Right forelimb (tissue), 1 donor: Measurements from ENCODE around the gene SIN3B.
"Not testable (repeated sequence)": the region's sequence is repeated elsewhere in the genome, so short reads cannot be mapped to it uniquely, and the experiment has no call there.

Experiments
- DNase-seq: peaks from one replicate; pipeline ENCODE4 v3.0.0-alpha.2; 2018

SIN3B gene

GRCh38 chr19:16872728-16873127 is 43.5 kb downstream of the SIN3B start:
- no peak for DNase-seq

- DNase-seq: no peak
These were observed 44.4 kb downstream of the SIN3B start for GRCh38 chr19:16873594-16873993.

GRCh38 chr19:16874250-16874977 is 45.2 kb downstream of the SIN3B start:
- DNase-seq: no peak

GRCh38 chr19:16874978-16875299 is 45.7 kb downstream of the SIN3B start:
- not testable (repeated sequence) for DNase-seq

- no peak for DNase-seq
These were observed 46.7 kb downstream of the SIN3B start for GRCh38 chr19:16875584-16876555.

DNA sequence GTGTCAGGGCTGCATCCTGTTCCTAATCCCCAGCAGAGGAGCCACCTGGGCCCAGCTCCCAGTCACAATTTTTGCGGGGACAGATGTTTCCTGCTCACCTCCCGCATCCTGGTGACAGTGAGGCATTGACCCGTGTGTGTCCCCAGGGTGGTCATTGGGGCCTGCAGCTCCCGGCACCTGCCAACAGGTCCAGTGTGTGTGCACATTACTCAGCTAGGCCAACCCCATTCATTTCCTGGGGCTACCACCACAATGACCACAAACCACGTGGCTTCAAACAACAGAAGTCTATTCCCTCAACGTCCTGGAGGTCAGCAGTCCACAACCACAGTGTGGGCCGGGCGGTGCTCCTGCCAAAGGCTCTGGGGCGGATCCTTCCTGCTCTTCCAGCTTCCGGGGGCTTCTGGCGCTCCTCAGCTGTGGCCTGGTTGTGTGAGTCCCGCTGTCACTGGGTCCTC is 47.7 kb downstream of the SIN3B start:
- DNase-seq: no peak

DNA sequence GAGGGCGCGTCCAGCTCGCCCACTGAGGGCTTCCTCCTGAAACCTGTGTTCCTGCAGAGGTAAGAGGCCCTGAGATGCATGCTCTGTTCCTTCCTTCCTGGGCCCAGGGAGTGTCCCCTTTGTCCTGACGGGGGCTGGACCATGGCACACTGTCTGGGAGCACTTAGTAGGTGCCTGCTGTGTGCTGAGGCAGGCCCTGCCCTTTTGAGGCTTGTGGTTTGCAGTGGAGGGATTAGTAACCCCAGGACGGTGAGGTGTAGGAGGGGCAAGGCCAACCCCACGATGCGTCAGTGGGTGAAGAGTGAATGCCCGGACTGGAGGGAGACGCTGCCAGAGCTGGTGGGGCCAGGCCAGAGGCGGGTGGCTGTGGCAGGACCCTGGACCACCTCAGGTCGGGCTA is 48.4 kb downstream of the SIN3B start:
- DNase-seq: no peak

DNA sequence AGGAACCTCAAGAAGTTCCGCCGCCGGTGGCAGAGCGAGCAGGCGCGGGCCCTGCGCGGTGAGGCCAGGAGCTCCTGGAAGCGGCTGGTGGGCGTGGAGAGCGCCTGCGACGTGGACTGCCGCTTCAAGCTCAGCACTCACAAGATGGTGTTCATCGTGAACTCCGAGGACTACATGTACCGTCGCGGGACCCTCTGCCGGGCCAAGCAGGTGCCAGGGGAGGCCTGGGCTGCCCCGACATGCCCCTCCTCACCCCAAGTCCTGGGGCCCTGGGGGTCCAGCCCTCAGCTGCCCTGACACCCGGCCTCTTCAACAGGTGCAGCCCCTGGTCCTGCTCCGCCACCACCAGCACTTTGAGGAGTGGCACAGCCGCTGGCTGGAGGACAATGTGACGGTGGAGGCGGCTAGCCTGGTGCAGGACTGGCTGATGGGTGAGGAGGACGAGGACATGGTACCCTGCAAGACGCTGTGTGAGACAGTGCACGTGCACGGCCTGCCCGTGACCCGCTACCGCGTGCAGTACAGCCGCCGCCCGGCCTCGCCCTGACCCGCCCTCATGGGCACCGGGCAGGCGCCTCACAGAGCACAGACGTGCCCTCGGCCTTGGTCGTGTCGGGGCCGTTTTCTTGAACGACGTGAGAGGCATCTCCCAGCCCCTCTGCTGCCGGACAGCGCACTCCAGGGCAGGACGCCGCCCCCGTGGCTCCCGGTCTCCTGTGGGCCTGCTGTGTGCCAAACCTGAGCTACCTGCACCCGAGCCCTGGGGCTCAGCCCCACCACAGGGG is 49.2 kb downstream of the SIN3B start:
- DNase-seq: no peak

DNA sequence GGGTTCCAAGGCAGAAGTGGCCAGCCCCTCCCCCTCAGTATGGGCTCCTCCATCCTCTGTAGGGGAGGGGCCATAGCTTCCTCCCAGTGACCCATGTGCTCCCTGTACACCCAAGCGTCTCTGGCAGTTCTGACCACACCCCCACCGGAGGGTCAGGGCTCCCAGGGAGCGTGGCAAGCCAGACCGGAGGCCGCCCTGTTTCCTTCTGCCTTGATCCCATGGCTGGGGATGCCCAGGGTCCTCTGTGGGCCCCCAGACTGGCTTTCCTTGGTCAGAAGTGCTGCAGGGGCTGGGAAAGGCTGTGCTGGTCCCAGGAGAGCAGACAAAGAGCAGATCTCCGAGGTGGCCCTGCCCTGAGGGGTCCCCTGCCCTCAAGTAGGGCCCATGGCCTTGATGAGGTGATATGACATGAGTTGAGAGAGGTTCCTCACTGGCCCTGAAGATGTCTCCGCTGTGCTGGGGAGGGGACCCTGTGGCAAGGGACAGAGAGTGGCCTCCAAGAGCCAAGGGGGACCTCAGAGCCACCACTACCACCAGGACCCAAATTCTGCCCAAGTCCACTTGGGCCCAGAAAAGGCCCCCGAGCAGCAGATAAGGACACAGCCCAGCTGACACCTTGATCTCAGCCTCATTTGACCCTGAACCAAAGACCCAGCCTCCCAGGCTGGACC is 51.8 kb downstream of the SIN3B start:
- DNase-seq: no peak

DNA sequence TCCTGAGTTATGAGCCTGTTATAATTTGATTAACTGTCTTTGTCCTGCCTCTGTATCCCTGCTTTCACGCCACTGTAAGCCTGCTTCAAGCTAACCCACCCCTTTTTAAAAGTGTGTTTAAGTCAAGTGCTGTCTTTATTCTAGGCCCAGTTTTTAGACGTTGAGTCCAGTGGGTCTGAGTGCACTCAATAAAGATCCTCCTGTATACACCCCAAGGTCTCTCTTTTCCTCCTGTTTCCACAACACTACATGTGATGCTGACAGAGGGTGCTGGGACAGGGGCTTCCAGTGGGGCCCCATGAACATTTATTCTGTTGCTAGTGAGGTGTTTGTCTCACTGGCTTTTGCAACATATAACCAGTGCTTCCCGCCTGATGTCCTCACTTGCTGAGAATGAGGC is 52.9 kb downstream of the SIN3B start:
- DNase-seq: no peak

GRCh38 chr19:16883522-16883921 is 54.3 kb downstream of the SIN3B start:
- DNase-seq: no peak

- DNase-seq: no peak
These were observed 56.0 kb downstream of the SIN3B start for GRCh38 chr19:16885166-16885565.

- DNase-seq: no peak
These were observed 57.2 kb downstream of the SIN3B start for GRCh38 chr19:16886305-16886880.

DNA sequence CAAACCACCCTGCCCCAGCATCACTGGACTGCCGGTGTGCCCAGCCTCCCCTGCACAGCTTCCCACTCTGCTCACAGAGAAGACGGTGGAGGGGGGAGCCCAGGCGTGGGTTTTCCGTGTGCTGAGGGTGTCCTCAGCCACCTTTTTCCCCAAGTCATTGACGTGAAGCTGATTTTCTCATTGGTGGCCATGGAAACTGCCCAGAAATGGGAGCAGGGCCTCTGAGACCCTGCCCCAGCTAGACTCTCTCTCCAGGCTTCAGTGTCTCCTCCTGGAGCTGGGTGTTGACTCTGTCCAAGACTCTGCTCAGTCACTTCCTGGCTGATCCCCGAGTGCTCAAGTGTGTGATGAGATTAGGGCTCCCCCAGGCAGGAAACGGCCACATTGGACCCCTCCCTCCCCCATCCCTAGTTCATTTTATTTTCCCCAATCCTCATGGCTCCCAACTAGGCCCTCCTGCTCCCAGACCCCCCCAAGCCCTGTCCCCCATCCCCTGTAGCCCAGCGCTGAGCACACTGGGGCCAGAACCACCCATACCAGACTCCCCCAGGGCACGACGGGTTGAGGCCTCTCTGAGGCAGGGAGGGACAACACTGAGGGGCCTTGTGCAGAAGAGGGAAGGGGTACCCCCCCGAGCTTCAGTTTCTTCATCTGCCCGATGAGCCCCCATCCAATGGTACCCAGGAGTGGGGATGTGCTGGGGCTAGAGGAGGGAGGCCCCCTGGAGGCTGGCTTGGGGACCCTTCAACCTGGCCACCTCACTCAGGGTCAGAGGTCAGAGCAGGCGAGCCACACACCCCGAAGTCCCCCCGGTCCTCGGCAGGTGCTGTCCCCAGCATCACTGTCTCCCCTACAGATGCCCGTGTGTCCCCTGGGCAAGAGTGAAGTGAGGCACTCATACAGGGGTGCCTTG is 58.4 kb downstream of the SIN3B start:
- no peak for DNase-seq

DNA sequence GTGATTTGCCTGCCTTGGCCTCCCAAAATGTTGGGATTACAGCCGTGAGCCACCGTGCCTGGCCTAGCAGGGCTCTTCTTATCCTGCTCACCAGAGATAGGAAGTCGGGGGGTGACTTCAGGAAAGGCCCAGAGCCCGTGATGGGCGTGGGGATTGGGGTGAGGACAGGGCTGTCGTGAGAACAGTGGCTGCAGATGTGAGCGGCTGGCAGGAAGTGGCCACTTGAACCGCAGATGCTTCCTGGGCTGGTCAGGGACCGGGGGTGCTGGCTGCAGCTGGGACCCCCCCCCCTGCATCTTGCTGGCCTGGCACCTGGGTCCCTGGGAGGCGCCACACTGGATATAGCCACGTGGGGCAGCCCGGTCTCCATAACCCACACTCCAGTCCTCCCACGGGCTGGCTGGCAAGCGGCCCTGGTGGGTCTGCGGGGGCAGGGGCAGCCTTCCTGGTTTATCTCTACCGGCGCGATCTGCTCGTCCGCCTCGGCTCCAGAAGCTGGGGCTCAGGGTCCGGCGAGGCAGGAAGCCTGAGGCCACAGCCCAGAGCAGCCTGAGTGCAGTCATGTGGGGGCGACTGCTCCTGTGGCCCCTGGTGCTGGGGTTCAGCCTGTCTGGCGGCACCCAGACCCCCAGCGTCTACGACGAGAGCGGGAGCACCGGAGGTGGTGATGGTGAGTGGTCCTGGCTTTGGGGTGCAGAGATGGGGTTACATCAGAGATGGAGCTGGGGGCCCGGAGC is 59.6 kb downstream of the SIN3B start, which contains the start of gene F2RL3:
TSS of gene F2RL3 (plus strand) at position 371 of the 737 bp plus-strand sequence. CDS start at position 562, 191 bp downstream.
- DNase-seq: no peak

- no peak for DNase-seq
These were observed 60.2 kb downstream of the SIN3B start for GRCh38 chr19:16889366-16889882.

DNA sequence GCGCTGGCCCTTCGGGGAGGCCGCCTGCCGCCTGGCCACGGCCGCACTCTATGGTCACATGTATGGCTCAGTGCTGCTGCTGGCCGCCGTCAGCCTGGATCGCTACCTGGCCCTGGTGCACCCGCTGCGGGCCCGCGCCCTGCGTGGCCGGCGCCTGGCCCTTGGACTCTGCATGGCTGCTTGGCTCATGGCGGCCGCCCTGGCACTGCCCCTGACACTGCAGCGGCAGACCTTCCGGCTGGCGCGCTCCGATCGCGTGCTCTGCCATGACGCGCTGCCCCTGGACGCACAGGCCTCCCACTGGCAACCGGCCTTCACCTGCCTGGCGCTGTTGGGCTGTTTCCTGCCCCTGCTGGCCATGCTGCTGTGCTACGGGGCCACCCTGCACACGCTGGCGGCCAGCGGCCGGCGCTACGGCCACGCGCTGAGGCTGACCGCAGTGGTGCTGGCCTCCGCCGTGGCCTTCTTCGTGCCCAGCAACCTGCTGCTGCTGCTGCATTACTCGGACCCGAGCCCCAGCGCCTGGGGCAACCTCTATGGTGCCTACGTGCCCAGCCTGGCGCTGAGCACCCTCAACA is 60.8 kb downstream of the SIN3B start:
- no peak for DNase-seq

GRCh38 chr19:16890461-16891184 is 61.4 kb downstream of the SIN3B start:
- no peak for DNase-seq
